GM19239 (cell line): ENCODE results near the gene TXNL4A.

Experiments
- DNase-seq: peaks from one replicate; pipeline ENCODE4 v3.0.0; 2011; ENCODE audit warnings: low spot score; ENCODE audit not compliant: insufficient read length
- FAIRE-seq: peaks from 2 replicates; lab custom pipeline; 2011; peaks lifted over from hg19 to GRCh38; lab: Jason Lieb, UNC

The TXNL4A gene

DNA sequence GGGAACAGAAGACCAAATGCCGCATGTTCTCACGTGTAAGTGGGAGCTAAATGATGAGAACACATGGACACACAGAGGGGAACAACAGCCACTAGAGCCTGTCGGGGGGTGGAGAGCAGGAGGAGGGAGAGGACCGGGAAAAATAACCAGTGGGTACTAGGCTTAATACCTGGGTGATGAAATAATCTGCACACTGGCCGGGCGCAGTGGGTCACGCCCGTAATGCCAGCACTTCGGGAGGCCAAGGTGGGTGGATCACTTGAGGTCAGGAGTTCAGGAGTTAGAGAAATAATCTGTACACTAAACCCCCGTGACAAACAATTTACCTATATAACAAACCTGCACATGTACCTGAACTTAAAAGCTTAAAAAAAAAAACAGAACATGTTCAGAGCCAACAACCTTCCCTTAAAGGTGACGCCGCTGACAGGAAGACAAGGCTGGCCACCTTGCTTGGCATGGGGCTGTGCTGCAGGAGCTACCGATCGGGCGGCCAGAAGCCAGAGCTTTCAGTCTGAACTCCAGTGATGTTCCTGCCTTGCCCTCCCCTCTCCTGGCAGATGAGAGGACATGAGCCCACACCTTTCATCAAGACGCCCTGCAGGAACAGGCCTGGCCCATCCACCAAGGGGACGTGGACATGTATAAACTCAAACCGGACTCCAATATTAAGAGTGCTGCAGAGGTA lies 48.1 kb downstream of the TXNL4A start:
- FAIRE-seq = no peak
- DNase-seq = no peak

DNA sequence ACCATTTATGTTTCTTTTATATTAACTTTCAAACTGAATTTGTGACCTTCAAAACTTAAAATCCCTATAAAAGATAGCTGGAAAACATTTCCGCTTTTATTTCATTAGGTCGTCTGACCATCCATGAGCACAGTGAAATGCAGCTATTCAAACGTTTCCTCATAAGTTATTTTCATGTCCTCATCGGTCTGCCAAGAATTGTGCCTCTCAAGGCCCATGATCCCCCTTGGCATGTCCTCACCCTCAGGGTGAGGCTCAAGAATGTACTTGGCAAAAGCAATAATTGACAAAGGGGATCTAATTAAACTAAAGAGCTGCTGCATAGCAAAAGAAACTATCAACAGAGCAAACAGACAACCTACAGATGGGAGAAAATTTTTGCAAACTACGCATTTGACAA lies 49.3 kb downstream of the TXNL4A start:
- FAIRE-seq = no peak

DNA sequence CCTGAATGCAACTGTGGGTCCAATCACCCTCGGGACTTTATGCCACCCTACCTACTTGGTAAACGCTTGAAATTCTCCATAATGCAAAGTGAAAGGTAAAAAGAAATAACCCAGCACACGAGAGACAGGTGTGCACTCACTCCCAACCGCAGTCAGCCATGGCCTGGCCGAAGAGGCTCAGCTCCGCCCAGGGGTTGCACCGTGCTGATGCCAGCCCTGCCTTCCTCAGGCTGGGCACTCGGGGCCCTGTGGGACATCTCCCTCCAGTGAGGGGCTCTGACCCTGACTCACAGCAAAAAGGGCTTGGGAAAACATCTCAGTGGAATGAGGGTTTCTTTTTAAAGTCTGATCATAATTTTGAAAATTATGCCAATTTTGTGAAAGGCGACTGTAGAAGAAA lies 50.2 kb downstream of the TXNL4A start:
- FAIRE-seq (no peak), DNase-seq (no peak)

More for the DNA sequence above, 49.3 kb downstream of the TXNL4A start:
- DNase-seq = no peak

- FAIRE-seq = no peak
- no peak for DNase-seq
These were observed 51.1 kb downstream of the TXNL4A start for GRCh38 chr18:79937103-79937860.

DNA sequence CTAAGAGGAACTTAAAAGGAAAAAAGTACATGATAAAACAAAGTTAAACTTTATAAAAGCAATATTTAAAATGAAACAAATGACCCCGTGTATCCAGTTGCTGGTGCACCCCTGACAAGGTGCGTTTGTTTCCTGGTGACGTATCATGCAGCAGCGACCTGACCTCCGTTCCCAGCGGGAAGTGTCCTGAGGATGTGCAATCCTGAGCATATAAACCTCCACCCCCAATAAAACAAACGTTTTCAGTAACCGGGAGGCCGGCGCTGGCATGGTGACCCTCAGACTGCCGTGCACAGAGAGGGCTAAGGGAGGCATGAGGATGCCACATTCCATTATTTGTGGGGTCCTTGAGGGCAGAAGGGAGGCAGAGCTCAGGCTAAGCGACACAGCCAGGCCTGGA lies 51.7 kb downstream of the TXNL4A start:
- DNase-seq (no peak), FAIRE-seq (no peak)

GRCh38 chr18:79935925-79936324 lies 52.4 kb downstream of the TXNL4A start:
- FAIRE-seq = no peak
- DNase-seq = no peak

GRCh38 chr18:79935499-79935898 lies 52.9 kb downstream of the TXNL4A start:
- no peak for FAIRE-seq
- DNase-seq = no peak

DNA sequence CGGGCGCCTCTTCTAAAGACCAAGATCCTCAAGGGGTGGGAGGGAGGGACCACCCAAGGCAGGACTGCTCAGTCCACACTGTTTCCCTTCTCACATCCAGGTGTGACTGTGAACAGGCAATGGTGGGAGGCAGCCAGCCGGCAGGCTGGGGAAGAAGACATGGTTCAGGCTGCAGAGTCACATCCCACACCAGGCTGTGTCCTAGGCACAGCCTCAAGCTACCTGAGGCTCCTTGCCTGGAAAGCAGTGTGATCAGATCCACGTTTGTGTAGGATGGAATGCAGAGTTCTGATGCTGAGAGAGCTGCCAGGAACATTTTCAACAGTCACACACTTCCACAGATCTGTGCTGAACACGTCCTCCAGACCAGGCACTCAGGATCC lies 53.3 kb downstream of the TXNL4A start:
- DNase-seq (no peak), FAIRE-seq (peak; percentile 35)

DNA sequence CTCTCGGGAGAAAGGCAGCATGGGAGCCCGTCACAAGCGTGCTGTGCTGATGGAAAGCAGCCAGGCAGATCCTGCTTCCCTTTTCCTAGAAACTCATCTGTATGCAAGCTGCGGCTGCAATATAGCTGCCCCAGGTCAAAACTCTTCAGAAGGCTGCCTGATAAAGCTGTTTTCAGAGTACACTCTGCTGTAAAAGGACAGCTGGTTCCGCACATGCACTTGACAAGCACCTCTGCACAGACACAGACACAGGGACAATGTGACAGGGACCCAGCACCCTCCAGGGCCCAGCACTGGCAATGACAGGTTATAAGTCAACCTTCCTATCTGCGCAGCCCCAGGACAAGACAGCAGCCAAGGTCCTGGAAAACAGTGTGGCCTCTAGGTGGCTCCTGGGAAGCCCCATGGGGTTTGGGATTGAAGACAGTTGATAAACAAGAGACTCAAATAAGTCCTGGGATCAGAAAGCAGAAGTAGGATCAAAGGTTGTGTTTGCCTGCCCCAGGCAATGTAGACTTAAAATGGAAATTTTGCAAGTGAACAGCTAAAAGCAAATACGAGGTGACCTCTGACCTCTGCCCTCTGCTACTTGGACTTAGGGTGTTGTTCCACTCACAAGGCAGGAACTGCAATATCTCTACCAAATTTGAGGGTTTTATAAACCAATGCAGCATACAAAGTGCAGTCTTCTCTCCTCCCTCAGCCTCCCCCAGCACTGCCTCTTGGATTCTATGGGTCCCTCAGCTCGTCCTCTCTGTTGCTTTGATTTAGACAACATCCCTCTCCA lies 53.9 kb downstream of the TXNL4A start:
- DNase-seq (no peak), FAIRE-seq (no peak)

DNA sequence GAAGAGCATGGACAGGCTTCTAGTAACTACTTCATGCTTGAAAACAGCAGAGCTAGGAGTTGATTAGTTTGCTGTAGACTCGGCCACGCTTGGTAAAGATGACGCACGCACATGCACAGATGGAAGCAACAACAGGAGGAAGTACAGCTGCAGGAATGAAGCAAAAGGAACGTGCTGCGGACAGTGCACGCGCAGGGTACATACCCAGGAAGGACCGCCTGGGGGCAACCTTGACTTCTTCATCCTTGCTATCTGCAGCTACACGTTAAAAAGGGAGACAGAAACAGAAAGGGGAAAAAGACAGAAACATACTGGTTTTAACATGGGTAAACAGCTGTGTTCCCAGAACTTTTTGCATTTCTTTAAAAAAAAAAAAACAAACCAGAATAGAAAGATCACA lies 54.6 kb downstream of the TXNL4A start:
- DNase-seq (no peak), FAIRE-seq (no peak)

- FAIRE-seq (no peak), DNase-seq (no peak)
These were observed 55.5 kb downstream of the TXNL4A start for GRCh38 chr18:79932907-79933306.

DNA sequence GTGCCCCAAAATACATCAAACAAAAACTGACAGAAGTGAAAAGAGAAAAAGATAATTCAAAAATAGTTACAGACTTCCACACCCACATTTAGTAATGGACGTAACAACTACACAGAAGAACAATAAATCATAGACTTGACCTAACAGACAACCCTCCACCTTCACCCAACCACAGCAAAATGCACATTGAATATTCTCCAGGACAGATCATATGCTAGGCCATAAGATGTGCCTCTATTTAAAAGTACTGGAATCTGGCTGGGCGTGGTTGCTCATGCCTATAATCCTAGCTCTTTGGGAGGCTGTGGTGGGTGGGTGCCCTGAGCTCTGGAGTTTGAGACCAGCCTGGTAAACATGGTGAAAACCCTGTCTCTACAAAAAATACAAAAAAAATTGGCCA lies 56.9 kb downstream of the TXNL4A start:
- FAIRE-seq = no peak

DNA sequence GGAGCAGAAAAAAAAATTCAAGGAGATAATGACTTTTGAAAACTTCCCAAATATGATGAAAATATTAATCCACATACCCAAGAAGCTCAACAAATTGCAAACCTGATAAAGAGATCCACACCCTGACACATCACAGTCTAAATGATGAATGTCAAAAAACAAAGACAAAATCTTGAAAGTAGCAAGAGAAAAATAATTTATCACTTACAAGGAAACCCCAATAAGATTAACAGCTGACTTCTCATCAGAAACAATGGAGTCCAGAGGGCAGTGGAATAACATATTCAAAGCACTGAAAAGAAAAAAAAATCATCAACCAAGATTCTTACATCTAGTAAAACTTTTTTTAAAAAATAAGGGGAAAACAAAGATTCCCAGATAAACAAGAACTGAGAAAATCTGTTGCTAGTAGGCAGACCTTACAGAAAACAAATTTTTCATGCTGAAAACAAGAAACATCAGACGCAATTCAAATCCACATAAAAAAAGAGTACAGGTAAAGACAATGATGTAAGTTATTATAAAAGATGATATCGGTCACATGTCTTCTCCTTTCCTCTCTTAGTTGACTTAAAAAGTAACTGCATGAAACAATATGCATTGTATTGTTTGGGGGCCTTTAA lies 58.2 kb downstream of the TXNL4A start:
- no peak for FAIRE-seq
- no peak for DNase-seq

More for the DNA sequence above, 56.9 kb downstream of the TXNL4A start:
- no peak for DNase-seq

DNA sequence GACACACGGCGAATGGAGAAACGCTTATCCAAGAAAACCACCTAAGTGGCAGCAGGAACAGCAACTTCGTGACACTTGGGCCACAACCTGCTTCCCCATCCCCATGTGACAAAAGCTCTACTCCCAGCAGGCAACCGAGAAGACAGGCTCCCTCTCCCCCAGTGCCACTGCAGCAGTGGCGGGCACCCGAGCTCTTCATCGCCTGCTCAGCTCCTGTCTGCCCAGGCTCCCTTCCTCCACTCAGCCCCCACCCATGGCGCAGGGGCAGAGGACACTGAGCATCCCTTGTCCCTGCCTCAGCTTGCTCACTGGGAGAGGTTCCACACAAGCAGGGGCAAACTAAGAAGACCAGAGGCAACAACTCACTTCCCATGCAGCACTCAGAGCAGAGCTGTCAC lies 59.8 kb downstream of the TXNL4A start:
- FAIRE-seq (no peak), DNase-seq (no peak)

- no peak for FAIRE-seq
- DNase-seq = no peak
These were observed 60.5 kb downstream of the TXNL4A start for GRCh38 chr18:79927607-79928562.

DNA sequence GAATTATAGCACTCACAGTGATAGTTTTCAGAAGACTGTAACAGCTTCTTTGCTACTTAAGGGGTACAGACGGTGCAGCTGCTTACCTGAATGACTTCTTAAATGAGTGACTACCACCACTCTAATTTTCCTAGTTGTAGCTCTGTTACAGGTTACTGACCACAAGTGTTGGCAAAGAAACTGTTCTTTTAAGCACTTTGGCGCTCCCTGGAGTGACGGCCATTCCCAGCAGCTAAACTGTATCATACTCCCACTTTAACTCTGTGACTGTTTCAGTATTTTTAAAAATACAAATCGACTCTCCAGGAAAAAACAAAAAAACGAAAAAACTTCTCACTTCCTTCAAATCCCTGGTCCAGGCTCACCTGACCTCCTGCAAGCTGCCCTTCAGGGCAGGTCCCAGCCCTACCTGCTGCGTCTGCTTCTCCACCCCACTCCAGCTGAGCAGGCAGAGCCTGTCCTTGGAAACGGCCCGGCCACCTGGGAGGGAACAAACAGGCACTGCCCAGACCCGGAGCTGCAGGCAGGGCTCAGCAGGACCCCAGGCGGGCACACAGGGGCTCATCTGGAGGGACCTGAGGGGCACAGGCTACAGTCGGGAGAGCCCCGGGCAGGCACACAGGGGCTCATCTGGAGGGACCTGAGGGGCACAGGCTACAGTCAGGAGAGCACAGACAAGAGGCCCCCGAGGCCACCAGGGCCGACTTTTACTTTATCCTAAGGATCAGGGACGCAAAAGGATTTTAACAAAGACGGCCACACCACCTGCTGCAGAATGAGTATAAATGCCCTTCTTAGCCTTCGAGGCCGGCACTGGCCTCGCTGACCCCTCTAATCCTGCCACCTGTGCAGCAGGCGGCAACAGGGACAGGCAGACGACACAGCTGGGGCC lies 61.4 kb downstream of the TXNL4A start:
- FAIRE-seq = no peak
- no peak for DNase-seq

GRCh38 chr18:79926306-79926705 lies 62.1 kb downstream of the TXNL4A start:
- DNase-seq (no peak), FAIRE-seq (no peak)
